Endodermal cell (in vitro differentiated cells): ENCODE results near the gene C2CD3. TPM values are rescaled to one million over a fixed set of nuclear protein-coding genes. Genes with fewer than 3 reads are reported as not detected.

Source experiments
- DNase-seq: peaks from one replicate; pipeline ENCODE4 v3.0.0-alpha.2; 2017
- H3K27ac ChIP-seq: 2 replicates; pipeline ENCODE4 v1.5.1; 2013; ENCODE audit warnings: mild to moderate bottlenecking, low read depth, low read length, moderate library complexity
- H3K27me3 ChIP-seq: 2 replicates; pipeline ENCODE4 v1.6.1; 2013; ENCODE audit warnings: mild to moderate bottlenecking, low read length, moderate library complexity; ENCODE audit not compliant: insufficient read depth, control insufficient read depth, poor library complexity, severe bottlenecking
- H3K36me3 ChIP-seq: 2 replicates; pipeline ENCODE4 v1.7.0; 2013; ENCODE audit warnings: mild to moderate bottlenecking, low read length, moderate library complexity; ENCODE audit not compliant: control insufficient read depth, insufficient read depth
- H3K4me1 ChIP-seq: one replicate; pipeline ENCODE4 v1.7.0; 2013; ENCODE audit warnings: low read length; ENCODE audit not compliant: control insufficient read depth, insufficient read depth
- H3K4me3 ChIP-seq: 2 replicates; pipeline ENCODE4 v1.5.1; 2013; ENCODE audit warnings: mild to moderate bottlenecking, low read length, moderate library complexity
- H3K9ac ChIP-seq: 2 replicates; pipeline ENCODE4 v1.6.1; 2013; ENCODE audit warnings: mild to moderate bottlenecking, low read length, moderate library complexity; ENCODE audit not compliant: poor library complexity, severe bottlenecking; ENCODE audit errors: extremely low read depth
- H3K9me3 ChIP-seq: 2 replicates; pipeline ENCODE4 v1.6.1; 2013; ENCODE audit warnings: mild to moderate bottlenecking, low read length, moderate library complexity; ENCODE audit not compliant: control insufficient read depth
- H3K27ac Mint-ChIP-seq: 2 replicates; pipeline ENCODE4 v1.8.0; 2020; ENCODE audit warnings: mixed read lengths
- H3K27me3 Mint-ChIP-seq: 2 replicates; pipeline ENCODE4 v1.8.0; 2021; ENCODE audit warnings: mild to moderate bottlenecking, mixed read lengths; ENCODE audit not compliant: insufficient read depth
- H3K36me3 Mint-ChIP-seq: 2 replicates; pipeline ENCODE4 v1.8.0; 2020; ENCODE audit warnings: low read depth, mixed read lengths
- H3K4me1 Mint-ChIP-seq: 2 replicates; pipeline ENCODE4 v1.8.0; 2020; ENCODE audit warnings: mixed read lengths
- H3K4me3 Mint-ChIP-seq: 2 replicates; pipeline ENCODE4 v1.8.0; 2020; ENCODE audit warnings: mild to moderate bottlenecking, moderate library complexity, mixed read lengths
- H3K9me3 Mint-ChIP-seq: 2 replicates; pipeline ENCODE4 v1.8.0; 2020; ENCODE audit warnings: mild to moderate bottlenecking, mixed read lengths
- CTCF ChIP-seq: fragments of 200-600 bp; sonication (generic); conservative IDR thresholded peaks from 2 replicates; pipeline ENCODE4 v1.5.0; 2021; ENCODE audit warnings: antibody characterized with exemption, mild to moderate bottlenecking
- WGBS, 2 experiments: methylation state at CpG; one replicate each; pipeline versions ENCODE4 v1.1.5 to v1.1.7; 2013; ENCODE audit warnings: missing lambda C conversion rate in 2 of 2, mixed read lengths in 1 of 2; ENCODE audit not compliant: insufficient coverage in 1 of 2, insufficient read length in 1 of 2; 5-methylcytosine and 5-hydroxymethylcytosine counted together
- total RNA-seq, 2 donors: library from RNA; stranded (reverse); fragmentation: NEBNext Ultra II Directional in 1 of 2; extraction: Animal tissue kit (Norgen Biotek cat#: 25700) in 1 of 2; gene quantifications; 2 replicates in 1 of 2; 3 replicates in 1 of 2; pipeline ENCODE4 v1.2.1, GENCODE V29; 2021

The C2CD3 gene
- total RNA-seq, 2 donors from 2014 or later: 31.0 to 34.2 TPM

DNA sequence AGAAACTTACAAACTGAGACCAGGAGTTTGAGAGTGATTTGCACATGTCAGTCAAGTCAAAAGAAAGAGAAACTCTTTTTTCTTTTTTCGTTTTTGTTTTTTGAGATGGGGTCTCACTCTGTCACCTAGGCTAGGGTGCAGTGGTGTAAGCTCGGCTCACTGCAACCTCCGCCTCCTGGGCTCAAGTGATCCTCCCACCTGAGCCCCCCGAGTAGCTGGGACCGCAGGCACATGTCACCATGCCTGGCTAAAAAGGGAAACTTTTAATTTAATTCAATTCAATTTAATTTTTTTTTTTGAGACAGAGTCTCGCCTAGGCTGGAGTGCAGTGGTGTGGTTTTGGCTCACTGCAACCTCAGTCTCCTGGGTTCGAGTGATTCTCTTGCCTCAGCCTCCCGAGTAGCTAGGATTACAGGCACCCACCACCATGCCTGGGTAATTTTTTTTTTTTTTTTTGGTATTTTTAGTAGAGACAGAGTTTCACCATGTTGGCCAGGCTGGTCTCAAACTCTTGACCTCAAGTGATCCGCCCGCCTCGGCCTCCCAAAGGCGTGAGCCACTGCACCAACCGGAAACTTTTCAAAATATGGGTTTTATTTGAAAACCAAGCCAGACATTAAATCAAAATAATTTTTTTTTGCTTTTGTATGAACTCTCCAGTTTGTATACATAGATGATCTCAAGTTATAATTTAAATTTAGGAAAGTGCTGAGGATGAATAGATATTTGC lies 171.8 kb downstream of the C2CD3 start:
- Histone ChIP-seq H3K36me3 (no peaks in the 10 kb centered on the region), H3K4me3 (no peak overlapping the region), H3K9me3 (no peaks in the 10 kb centered on the region), H3K9ac (no peak overlapping the region), H3K27me3 (no peaks in the 10 kb centered on the region), H3K27ac (no peak overlapping the region), H3K4me1 (no peaks in the 10 kb centered on the region)
- Mint-ChIP-seq H3K27me3 (no peaks in the 10 kb centered on the region), H3K9me3 (no peaks in the 10 kb centered on the region), H3K27ac (no peak overlapping the region), H3K4me1 (no peaks in the 10 kb centered on the region), H3K36me3 (no peaks in the 10 kb centered on the region), H3K4me3 (no peak overlapping the region)
- 89 to 92% methylated on average over 7 to 13 of the region's 13 CpGs for WGBS, 2 experiments
- no peak for DNase-seq
- TF ChIP-seq CTCF: no peak

DNA sequence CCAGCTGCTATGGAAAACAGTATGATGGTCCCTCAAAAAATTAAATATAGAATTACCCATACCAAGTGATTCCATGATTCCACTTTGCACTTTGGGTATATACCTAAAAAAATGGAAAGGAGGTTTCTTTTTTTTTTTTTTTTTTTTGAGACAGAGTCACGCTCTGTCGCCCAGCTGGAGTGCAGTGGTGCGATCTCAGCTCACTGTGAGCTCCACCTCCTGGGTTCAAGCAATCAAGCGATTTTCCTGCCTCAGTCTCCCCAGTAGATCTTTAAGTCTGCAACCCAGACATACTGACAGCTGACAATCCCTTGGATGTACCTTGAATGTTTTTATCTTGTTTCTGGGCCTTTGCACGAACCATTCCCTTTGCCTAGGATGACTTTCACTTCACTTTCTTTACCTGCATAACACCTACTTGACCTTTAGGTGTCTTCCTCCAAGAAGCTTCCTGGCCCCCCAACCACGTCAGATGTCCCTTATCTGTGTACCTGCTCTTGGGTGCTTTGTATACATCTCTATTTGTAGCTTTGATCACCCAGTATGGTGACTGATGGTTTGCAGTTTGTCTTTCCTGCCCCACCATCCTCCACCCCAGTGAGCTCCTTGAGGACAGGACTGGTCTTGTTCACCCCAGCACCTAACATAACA lies 173.6 kb downstream of the C2CD3 start:
- DNase-seq: no peak
- H3K36me3 ChIP-seq: no peaks in the 10 kb centered on the region
- H3K27ac Mint-ChIP-seq: no peak overlapping the region

DNA sequence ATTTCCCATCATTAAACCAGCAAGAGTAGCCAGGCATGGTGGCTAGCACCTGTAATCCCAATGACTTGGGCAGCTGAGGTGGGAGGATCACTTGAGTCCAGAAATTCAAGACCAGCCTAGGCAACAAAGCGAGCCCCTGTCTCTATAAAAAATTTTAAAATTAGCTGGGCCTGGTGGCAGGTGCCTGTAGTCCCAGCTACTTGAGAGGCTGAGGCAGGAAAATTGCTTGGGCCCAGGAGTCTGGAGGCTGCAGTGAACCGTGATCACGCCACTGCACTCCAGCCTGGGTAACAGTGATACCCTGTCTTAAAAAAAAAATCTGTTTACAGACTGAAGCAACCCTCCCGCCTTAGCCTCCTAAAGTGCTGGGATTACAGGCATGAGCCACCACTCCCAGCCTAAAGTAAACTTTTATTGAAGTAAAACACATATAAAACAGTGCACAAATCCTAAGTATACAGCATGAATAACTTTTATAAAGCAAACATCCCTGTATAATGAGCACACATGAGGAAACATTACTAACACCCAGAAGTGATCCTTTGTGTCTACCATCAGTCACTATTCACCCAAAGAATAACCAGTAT lies 174.5 kb downstream of the C2CD3 start:
- H3K27ac Mint-ChIP-seq: no peak overlapping the region
- H3K27me3 ChIP-seq: no peaks in the 10 kb centered on the region
- no peak overlapping the region for H3K9ac ChIP-seq
- H3K36me3 ChIP-seq: no peaks in the 10 kb centered on the region
- H3K9me3 ChIP-seq: no peaks in the 10 kb centered on the region
- H3K27ac ChIP-seq: no peak overlapping the region
- no peaks in the 10 kb centered on the region for H3K36me3 Mint-ChIP-seq
- no peak for DNase-seq
- H3K27me3 Mint-ChIP-seq: no peaks in the 10 kb centered on the region
- TF ChIP-seq CTCF: no peak
- H3K4me3 ChIP-seq: no peak overlapping the region
- H3K4me3 Mint-ChIP-seq: no peak overlapping the region
- no peaks in the 10 kb centered on the region for H3K4me1 ChIP-seq
- 90 to 96% methylated on average over 4 of the region's 4 CpGs for WGBS, 2 experiments
- H3K4me1 Mint-ChIP-seq: no peaks in the 10 kb centered on the region
- H3K9me3 Mint-ChIP-seq: no peaks in the 10 kb centered on the region

More for the DNA sequence above, 173.6 kb downstream of the C2CD3 start:
- no peaks in the 10 kb centered on the region for H3K4me1 Mint-ChIP-seq
- Histone ChIP-seq H3K4me3 (no peak overlapping the region), H3K4me1 (no peaks in the 10 kb centered on the region), H3K27ac (no peak overlapping the region), H3K27me3 (no peaks in the 10 kb centered on the region), H3K9ac (no peak overlapping the region), H3K9me3 (no peaks in the 10 kb centered on the region)
- WGBS, 2 experiments: 87 to 90% methylated on average over 6 of the region's 6 CpGs
- no peaks in the 10 kb centered on the region for H3K27me3 Mint-ChIP-seq
- H3K9me3 Mint-ChIP-seq: no peaks in the 10 kb centered on the region
- no peak for TF ChIP-seq CTCF
- H3K4me3 Mint-ChIP-seq: no peak overlapping the region
- H3K36me3 Mint-ChIP-seq: no peaks in the 10 kb centered on the region
